Mammary epithelial cell (primary cell): ENCODE measurements around the gene FDXR.

Experiments
- EZH2 ChIP-seq: IDR thresholded peaks from 2 replicates; pipeline ENCODE4 v1.6.1; 2012; ENCODE audit warnings: low read length, inconsistent platforms, borderline replicate concordance
- TF ChIP-seq, protein P1 (sequence below), 2 donors: IDR thresholded peaks in 1 of 2; conservative IDR thresholded peaks in 1 of 2; 2 replicates each; pipeline ENCODE4 v1.5.1; 2011 to 2012; ENCODE audit warnings: inconsistent platforms in 2 of 2, low read length in 2 of 2, mild to moderate bottlenecking in 2 of 2, control low read depth in 1 of 2, low read depth in 1 of 2; ENCODE audit not compliant: insufficient read depth in 1 of 2; ENCODE audit errors: extremely low read depth in 1 of 2

DNA sequence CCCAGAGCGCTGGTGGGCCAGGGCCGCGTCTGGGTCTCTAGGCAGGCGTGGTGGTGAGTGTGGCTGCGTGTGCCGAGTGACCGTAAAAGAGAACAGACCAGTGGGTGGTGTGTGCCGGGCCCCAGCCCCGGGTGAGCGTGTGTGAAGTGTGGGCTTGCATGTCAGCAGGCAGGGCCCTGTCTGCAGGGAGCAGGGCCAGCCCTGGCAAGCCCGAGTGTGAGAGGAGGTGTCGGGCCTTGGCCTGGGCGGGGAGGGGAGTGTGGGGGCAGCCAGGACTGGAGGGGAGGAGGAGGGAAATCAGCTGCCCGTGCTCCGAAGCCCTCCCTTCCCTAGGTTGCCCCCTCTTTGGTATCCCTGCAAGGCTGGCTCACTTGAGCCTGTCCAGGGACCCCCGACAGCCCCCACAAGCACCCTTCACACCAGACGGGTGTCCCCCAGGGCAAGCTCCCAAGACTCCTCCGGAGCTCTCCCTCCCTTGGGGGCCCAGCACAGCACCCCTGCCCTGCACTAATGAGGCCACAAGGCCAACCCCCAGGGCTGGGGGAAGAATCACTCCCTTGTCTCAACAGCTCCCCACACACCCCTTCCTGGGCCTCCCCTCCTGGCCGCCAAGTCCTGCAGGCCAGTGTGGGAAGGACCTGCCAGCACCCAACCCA, 48.4 kb upstream of the FDXR start:
- TF ChIP-seq, protein P1, sequence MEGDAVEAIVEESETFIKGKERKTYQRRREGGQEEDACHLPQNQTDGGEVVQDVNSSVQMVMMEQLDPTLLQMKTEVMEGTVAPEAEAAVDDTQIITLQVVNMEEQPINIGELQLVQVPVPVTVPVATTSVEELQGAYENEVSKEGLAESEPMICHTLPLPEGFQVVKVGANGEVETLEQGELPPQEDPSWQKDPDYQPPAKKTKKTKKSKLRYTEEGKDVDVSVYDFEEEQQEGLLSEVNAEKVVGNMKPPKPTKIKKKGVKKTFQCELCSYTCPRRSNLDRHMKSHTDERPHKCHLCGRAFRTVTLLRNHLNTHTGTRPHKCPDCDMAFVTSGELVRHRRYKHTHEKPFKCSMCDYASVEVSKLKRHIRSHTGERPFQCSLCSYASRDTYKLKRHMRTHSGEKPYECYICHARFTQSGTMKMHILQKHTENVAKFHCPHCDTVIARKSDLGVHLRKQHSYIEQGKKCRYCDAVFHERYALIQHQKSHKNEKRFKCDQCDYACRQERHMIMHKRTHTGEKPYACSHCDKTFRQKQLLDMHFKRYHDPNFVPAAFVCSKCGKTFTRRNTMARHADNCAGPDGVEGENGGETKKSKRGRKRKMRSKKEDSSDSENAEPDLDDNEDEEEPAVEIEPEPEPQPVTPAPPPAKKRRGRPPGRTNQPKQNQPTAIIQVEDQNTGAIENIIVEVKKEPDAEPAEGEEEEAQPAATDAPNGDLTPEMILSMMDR (conservative IDR thresholded peaks at IDR 0.05 in 1 of 2, IDR thresholded peaks at IDR 0.05 in 1 of 2; ENCODE audit: extremely low read depth in 1 of 2, insufficient read depth in 1 of 2, low read depth in 1 of 2, low read length in 2 of 2) = no peak
- no peak for TF ChIP-seq EZH2
